ENCODE results near the gene HS6ST1.

Gene HS6ST1

GRCh38 chr2:128285329-128285931 lies 33.2 kb downstream of the HS6ST1 start:
- DNase-seq (ENCODE audit: insufficient read length, low spot score) = no peak
- no peak for FAIRE-seq

GRCh38 chr2:128284841-128285240 lies 33.8 kb downstream of the HS6ST1 start:
- DNase-seq (ENCODE audit: insufficient read length, low spot score) (no peak), FAIRE-seq (no peak)

- DNase-seq (ENCODE audit: insufficient read length, low spot score) (no peak), FAIRE-seq (no peak)
Observed at GRCh38 chr2:128284037-128284441, 34.6 kb downstream of the HS6ST1 start.

- DNase-seq (ENCODE audit: insufficient read length, low spot score) (no peak), FAIRE-seq (no peak)
Observed at GRCh38 chr2:128282976-128283810, 35.5 kb downstream of the HS6ST1 start.

GRCh38 chr2:128282246-128282975 lies 36.3 kb downstream of the HS6ST1 start:
- FAIRE-seq (no peak), DNase-seq (ENCODE audit: insufficient read length, low spot score) (no peak)

- FAIRE-seq = no peak
- DNase-seq (ENCODE audit: insufficient read length, low spot score) = no peak
Observed at GRCh38 chr2:128281852-128282245, 36.8 kb downstream of the HS6ST1 start.

- DNase-seq (ENCODE audit: insufficient read length, low spot score) (no peak), FAIRE-seq (no peak)
Observed at GRCh38 chr2:128280901-128281321, 37.8 kb downstream of the HS6ST1 start.

- FAIRE-seq = no peak
- DNase-seq (ENCODE audit: insufficient read length, low spot score) = no peak
Observed at GRCh38 chr2:128280158-128280871, 38.4 kb downstream of the HS6ST1 start.

GRCh38 chr2:128279786-128280157 lies 38.9 kb downstream of the HS6ST1 start:
- no peak for DNase-seq (ENCODE audit: insufficient read length, low spot score)
- FAIRE-seq = no peak

- FAIRE-seq (no peak), DNase-seq (ENCODE audit: insufficient read length, low spot score) (no peak)
Observed at GRCh38 chr2:128279009-128279408, 39.7 kb downstream of the HS6ST1 start.

- FAIRE-seq (no peak), DNase-seq (ENCODE audit: insufficient read length, low spot score) (no peak)
Observed at GRCh38 chr2:128277961-128278681, 40.5 kb downstream of the HS6ST1 start.

GRCh38 chr2:128276878-128277675 lies 41.6 kb downstream of the HS6ST1 start:
- no peak for FAIRE-seq
- no peak for DNase-seq (ENCODE audit: insufficient read length, low spot score)

- FAIRE-seq (no peak), DNase-seq (ENCODE audit: insufficient read length, low spot score) (no peak)
Observed at GRCh38 chr2:128275498-128276045, 43.1 kb downstream of the HS6ST1 start.

GRCh38 chr2:128274218-128274617 lies 44.5 kb downstream of the HS6ST1 start:
- FAIRE-seq = no peak
- DNase-seq (ENCODE audit: insufficient read length, low spot score) = no peak

GRCh38 chr2:128273469-128274081 lies 45.1 kb downstream of the HS6ST1 start:
- peak; percentile 4 for FAIRE-seq
- DNase-seq (ENCODE audit: insufficient read length, low spot score) = no peak

GRCh38 chr2:128272601-128273468 lies 45.8 kb downstream of the HS6ST1 start:
- DNase-seq (ENCODE audit: insufficient read length, low spot score) = no peak
- no peak for FAIRE-seq

GRCh38 chr2:128271911-128272600 lies 46.6 kb downstream of the HS6ST1 start:
- DNase-seq (ENCODE audit: insufficient read length, low spot score) (no peak), FAIRE-seq (no peak)

All from HTR-8/SVneo (cell line).